OCI-LY7 (cell line): Measurements from ENCODE around the gene SNPH. TPM values are rescaled to one million over a fixed set of nuclear protein-coding genes. Genes with fewer than 3 reads are reported as not detected.

ENCODE experiments used
- BruUV-seq: library from RNA; stranded (reverse); fragments of 400-500 nt; replicated peaks from 2 replicates; lab custom pipeline; 2021; lab: Mats Ljungman, UMichigan
- CTCF ChIA-PET: fragments of 300-600 bp; sonication (Branson Sonifier 250); formaldehyde crosslinking; loops from one replicate; lab custom pipeline; 2022; ENCODE audit warnings: antibody characterized with exemption; ENCODE audit not compliant: unreplicated experiment; lab: Charles Lee
- POLR2A ChIA-PET: fragments of 300-600 bp; sonication (Branson Sonifier 250); formaldehyde crosslinking; loops from one replicate; lab custom pipeline; 2022; ENCODE audit warnings: antibody characterized with exemption; lab: Charles Lee
- DNase-seq: peaks from one replicate; pipeline ENCODE4 v3.0.0-alpha.2; 2015; ENCODE audit warnings: low spot score
- H2AFZ ChIP-seq: fragments of 200-600 bp; sonication (generic), shearing (Covaris generic); 2 replicates; pipeline ENCODE4 v1.6.1; 2014; ENCODE audit warnings: mild to moderate bottlenecking, antibody characterized with exemption, low read length, moderate library complexity
- H3K27ac ChIP-seq: fragments of 200-600 bp; sonication (generic); 2 replicates; pipeline ENCODE4 v1.5.1; 2014; ENCODE audit warnings: mixed run types, low read depth, mild to moderate bottlenecking, moderate library complexity, low read length, inconsistent platforms; ENCODE audit not compliant: poor library complexity, severe bottlenecking
- H3K36me3 ChIP-seq: fragments of 200-600 bp; sonication (generic); 2 replicates; pipeline ENCODE4 v1.6.1; 2014; ENCODE audit warnings: mild to moderate bottlenecking, antibody characterized with exemption, low read length, moderate library complexity, mixed read lengths; ENCODE audit not compliant: insufficient read depth
- H3K4me1 ChIP-seq: fragments of 200-600 bp; sonication (generic); 2 replicates; pipeline ENCODE4 v1.5.1; 2014; ENCODE audit warnings: mild to moderate bottlenecking, low read length; ENCODE audit not compliant: insufficient read depth, poor library complexity, severe bottlenecking
- H3K4me2 ChIP-seq: fragments of 200-600 bp; sonication (generic); 2 replicates; pipeline ENCODE4 v1.6.1; 2014; ENCODE audit warnings: mild to moderate bottlenecking, low read length
- H3K4me3 ChIP-seq: fragments of 200-600 bp; sonication (generic); 2 replicates; pipeline ENCODE4 v1.5.1; 2014; ENCODE audit warnings: mild to moderate bottlenecking, low read depth, low read length; ENCODE audit not compliant: poor library complexity, severe bottlenecking
- H3K79me2 ChIP-seq: fragments of 200-600 bp; sonication (generic); 2 replicates; pipeline ENCODE4 v1.6.1; 2016; ENCODE audit warnings: low read depth, mild to moderate bottlenecking, low read length, moderate library complexity, mixed read lengths; ENCODE audit not compliant: insufficient read depth
- H3K9me2 ChIP-seq: fragments of 200-600 bp; sonication (generic); 2 replicates; pipeline ENCODE4 v1.6.1; 2016; ENCODE audit warnings: mild to moderate bottlenecking, low read length, mixed read lengths; ENCODE audit not compliant: insufficient read depth
- H3K9me3 ChIP-seq: fragments of 200-600 bp; sonication (generic); 2 replicates; pipeline ENCODE4 v1.6.1; 2014; ENCODE audit warnings: mild to moderate bottlenecking, mixed run types, low read length, mixed read lengths
- H4K20me1 ChIP-seq: fragments of 200-600 bp; sonication (generic); 2 replicates; pipeline ENCODE4 v1.6.1; 2014; ENCODE audit warnings: mild to moderate bottlenecking, antibody characterized with exemption, low read length, moderate library complexity, mixed read lengths; ENCODE audit not compliant: insufficient read depth
- EZH2phosphoT487 ChIP-seq: fragments of 200-600 bp; sonication (generic); IDR thresholded peaks from 2 replicates; pipeline ENCODE4 v1.6.1; 2018; ENCODE audit warnings: low read depth, borderline replicate concordance, mild to moderate bottlenecking, mixed run types, antibody characterized with exemption, low read length, moderate library complexity, mixed read lengths
- intact Hi-C: fragments of 100-400 bp; cut with micrococcal nuclease; formaldehyde crosslinking; loops from one replicate; pipeline ENCODE4 v1.10.0; 2022; ENCODE audit not compliant: unreplicated experiment
- total RNA-seq, 2 experiments: library from RNA; depleted of rRNA in 1 of 2; stranded (reverse); fragments of >200 nt in 1 of 2; shearing (Covaris generic) in 1 of 2; gene quantifications; 2 replicates each; pipeline ENCODE4 v1.2.3, GENCODE V29; 2014 to 2022
- TF ChIP-seq, protein P1 (sequence below): fragments of 200-600 bp; sonication (generic); conservative IDR thresholded peaks from 2 replicates; pipeline ENCODE4 v1.5.1; 2014; ENCODE audit warnings: mild to moderate bottlenecking, antibody characterized with exemption, low read length, moderate library complexity, mixed read lengths

SNPH gene
- total RNA-seq, 2 experiments from 2014 or later: not detected

DNA sequence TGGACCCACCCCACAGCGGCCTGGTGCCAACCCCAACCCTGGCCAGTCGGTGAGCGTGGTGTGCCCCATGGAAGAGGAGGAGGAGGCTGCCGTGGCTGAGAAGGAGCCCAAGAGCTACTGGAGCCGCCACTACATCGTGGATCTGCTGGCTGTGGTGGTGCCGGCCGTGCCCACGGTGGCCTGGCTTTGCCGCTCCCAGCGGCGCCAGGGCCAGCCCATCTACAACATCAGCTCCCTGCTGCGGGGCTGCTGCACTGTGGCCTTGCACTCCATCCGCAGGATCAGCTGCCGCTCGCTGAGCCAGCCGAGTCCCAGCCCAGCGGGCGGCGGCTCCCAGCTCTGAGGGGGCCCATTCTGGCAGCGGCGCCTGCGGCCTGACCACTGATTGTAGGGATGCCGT is 39.6 kb downstream of the SNPH start:
- H3K27ac ChIP-seq: no peak overlapping the region
- DNase-seq: no peak
- TF ChIP-seq EZH2phosphoT487: no peak
- TF ChIP-seq, protein P1, sequence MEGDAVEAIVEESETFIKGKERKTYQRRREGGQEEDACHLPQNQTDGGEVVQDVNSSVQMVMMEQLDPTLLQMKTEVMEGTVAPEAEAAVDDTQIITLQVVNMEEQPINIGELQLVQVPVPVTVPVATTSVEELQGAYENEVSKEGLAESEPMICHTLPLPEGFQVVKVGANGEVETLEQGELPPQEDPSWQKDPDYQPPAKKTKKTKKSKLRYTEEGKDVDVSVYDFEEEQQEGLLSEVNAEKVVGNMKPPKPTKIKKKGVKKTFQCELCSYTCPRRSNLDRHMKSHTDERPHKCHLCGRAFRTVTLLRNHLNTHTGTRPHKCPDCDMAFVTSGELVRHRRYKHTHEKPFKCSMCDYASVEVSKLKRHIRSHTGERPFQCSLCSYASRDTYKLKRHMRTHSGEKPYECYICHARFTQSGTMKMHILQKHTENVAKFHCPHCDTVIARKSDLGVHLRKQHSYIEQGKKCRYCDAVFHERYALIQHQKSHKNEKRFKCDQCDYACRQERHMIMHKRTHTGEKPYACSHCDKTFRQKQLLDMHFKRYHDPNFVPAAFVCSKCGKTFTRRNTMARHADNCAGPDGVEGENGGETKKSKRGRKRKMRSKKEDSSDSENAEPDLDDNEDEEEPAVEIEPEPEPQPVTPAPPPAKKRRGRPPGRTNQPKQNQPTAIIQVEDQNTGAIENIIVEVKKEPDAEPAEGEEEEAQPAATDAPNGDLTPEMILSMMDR: no peak
- POLR2A ChIA-PET: no interaction called here
- H3K36me3 ChIP-seq: no peaks in the 10 kb centered on the region
- H4K20me1 ChIP-seq: no peaks in the 10 kb centered on the region
- H3K9me2 ChIP-seq: no peaks in the 10 kb centered on the region
- no peak overlapping the region for H3K4me2 ChIP-seq
- no peak overlapping the region for H2AFZ ChIP-seq
- no peaks in the 10 kb centered on the region for H3K79me2 ChIP-seq
- no TSS peak for BruUV-seq
- CTCF ChIA-PET: no interaction called here
- no peaks in the 10 kb centered on the region for H3K4me1 ChIP-seq
- H3K4me3 ChIP-seq: no peak overlapping the region
- intact Hi-C loops: no loop called here
- H3K9me3 ChIP-seq: no peaks in the 10 kb centered on the region

DNA sequence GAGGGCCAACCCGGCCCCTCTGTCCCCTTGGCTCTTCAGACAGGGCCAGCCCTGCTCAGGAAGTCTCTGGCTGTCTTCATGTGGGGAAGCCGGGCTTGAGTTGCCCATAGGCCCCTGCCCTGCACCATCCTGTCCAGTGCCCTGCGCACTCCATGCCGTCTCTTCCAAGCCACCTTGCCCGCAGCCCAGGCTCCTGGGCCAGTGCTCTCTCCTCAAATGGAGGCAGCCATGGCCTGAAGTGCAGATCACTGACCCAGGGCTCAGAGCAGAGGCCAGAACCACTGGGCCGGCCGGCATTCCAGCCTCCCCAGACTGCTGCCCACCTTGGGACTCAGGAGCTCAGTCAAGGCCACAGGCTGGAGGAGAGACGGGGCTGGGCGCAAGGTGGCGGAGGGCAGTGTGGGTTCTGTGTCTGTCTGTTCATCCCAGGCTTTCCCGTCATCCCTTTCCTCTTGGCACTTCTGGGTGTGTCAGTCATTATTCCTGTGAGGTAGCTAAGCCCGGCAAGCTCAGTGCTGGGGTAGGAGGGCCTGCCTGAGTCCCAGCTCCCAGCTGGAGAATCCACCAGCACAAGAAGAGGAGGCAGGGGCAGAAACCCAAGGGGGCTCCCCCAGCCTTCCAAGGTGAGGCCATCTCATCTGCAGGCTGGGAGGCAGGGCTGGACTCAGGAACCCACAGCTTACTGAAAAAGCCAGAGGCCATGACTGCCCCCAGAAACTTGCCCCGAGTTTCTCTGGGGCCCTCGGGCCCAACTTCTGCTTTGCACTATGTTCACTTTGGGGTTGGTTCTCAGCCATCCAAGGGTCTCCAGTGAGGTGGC is 40.4 kb downstream of the SNPH start:
- Histone ChIP-seq H2AFZ (no peak overlapping the region), H3K79me2 (no peaks in the 10 kb centered on the region), H3K4me2 (no peak overlapping the region), H4K20me1 (no peaks in the 10 kb centered on the region), H3K9me3 (no peaks in the 10 kb centered on the region), H3K27ac (no peak overlapping the region), H3K9me2 (no peaks in the 10 kb centered on the region), H3K4me1 (no peaks in the 10 kb centered on the region), H3K36me3 (no peaks in the 10 kb centered on the region), H3K4me3 (no peak overlapping the region)
- no TSS peak for BruUV-seq
- no peak for DNase-seq
- intact Hi-C loops: no loop called here
- ChIA-PET CTCF (interaction anchor here (0.6 kb wide), 1 partner anchor 60 kb away, joined by 3 read pairs; no protein-coding TSS in a partner anchor), POLR2A (no interaction called here)
- TF ChIP-seq, protein P1: no peak
- no peak for TF ChIP-seq EZH2phosphoT487

DNA sequence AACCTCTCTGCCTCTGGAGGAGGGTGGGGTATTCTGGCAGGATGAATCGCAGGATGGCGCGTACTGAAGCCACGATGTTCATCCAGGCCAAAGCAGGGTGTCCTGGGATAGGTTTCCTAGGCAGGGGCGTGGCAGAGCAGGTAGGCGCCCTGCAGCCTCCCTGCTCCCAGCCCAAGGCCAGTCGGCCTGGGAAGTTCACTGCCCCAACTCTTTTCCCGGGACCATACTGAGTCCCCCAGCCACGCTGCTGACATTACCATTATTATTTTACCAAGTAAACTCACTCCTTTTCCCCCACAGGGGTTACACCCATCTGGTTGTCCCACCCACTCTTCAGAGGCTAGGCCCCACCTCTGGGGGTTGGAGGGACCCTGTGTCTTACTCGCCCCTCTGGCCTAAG is 41.1 kb downstream of the SNPH start:
- POLR2A ChIA-PET: no interaction called here
- Histone ChIP-seq H3K4me2 (no peak overlapping the region), H3K4me1 (no peaks in the 10 kb centered on the region), H2AFZ (no peak overlapping the region), H3K4me3 (no peak overlapping the region), H3K79me2 (no peaks in the 10 kb centered on the region), H3K9me2 (no peaks in the 10 kb centered on the region), H3K27ac (no peak overlapping the region), H4K20me1 (no peaks in the 10 kb centered on the region), H3K9me3 (no peaks in the 10 kb centered on the region), H3K36me3 (no peaks in the 10 kb centered on the region)
- no peak for TF ChIP-seq EZH2phosphoT487
- no peak for DNase-seq
- no TSS peak for BruUV-seq
- intact Hi-C loops: no loop called here
- CTCF ChIA-PET: interaction anchor here (0.6 kb wide), 1 partner anchor 60 kb away, joined by 3 read pairs; no protein-coding TSS in a partner anchor
